ENCODE results near the gene NLRP10.
"Not testable (repeated sequence)": the region's sequence is repeated elsewhere in the genome, so short reads cannot be mapped to it uniquely, and the experiment has no call there.

The NLRP10 gene

DNA sequence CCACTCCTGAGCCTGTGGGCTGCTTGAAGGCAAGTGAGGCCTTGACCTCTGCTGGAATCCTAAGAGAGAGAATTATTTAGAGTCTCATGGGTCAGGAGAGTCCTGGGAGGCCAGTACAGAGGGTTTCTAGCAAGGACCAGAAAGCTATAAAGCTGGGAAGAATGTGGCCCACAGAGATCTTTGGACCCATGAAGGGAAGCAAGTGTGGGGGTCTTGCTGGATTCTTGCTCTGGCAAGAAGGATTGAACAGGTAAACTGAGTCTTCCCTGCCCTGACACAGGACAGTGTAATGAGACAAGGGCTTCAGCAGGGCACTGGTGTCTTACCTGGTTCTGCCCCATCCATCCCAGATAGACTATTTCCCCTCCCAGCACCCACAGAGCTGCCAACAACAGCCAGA is 40.3 kb upstream of the NLRP10 start:
- H3K4me3 ChIP-seq (ENCODE audit: low read depth, low read length): no peak overlapping the region
- no peak for DNase-seq (ENCODE audit: low read depth)
- no peak for TF ChIP-seq CTCF (IDR thresholded peaks at IDR 0.05; ENCODE audit: insufficient read depth, low read depth, low read length, missing control alignments)

DNA sequence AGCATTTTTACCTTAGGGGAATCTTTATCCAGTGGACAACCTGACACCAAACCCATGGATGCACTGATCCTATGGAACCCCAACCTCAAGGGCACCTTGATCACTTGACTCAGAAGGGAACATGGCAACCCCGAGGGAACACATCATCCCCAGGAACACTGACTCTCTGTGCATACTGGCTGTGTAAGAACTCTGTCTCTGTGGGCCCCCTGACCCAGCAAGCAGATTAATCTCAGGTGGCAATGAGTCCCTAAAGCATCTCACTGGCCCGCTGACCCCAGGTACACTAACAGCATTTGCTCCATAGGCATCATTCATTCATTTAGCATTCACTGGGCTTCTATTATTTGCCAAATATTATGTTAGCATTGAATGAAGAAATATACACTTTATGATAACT is 38.8 kb upstream of the NLRP10 start:
- H3K4me3 ChIP-seq (ENCODE audit: low read depth, low read length): no peak overlapping the region
- no peak for TF ChIP-seq CTCF (IDR thresholded peaks at IDR 0.05; ENCODE audit: insufficient read depth, low read depth, low read length, missing control alignments)
- DNase-seq (ENCODE audit: low read depth): no peak

- DNase-seq (ENCODE audit: low read depth): no peak
- TF ChIP-seq CTCF (IDR thresholded peaks at IDR 0.05; ENCODE audit: insufficient read depth, low read depth, low read length, missing control alignments): no peak
- H3K4me3 ChIP-seq (ENCODE audit: low read depth, low read length): no peak overlapping the region
These were observed 37.9 kb upstream of the NLRP10 start for GRCh38 chr11:8003187-8003586.

DNA sequence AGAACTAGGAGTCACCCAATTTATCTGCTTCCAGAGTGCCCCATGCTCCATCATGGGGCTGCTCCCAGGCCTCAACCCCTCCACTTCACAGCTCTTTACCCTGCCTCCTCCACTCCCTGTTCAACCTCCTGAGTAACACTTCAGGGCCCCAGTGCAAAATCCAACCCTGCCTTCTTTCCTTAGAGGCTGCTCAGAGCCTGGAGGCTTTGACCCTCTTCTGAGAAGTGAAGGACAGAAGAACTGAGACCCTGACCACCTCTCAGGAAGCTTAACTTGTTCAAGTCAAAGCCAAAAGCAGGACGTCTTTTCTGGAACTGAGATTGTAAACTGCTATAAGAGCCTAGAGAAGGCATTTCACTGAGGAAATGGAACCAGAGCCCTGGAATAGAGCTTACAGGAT is 37.4 kb upstream of the NLRP10 start:
- no peak overlapping the region for H3K4me3 ChIP-seq (ENCODE audit: low read depth, low read length)
- no peak for DNase-seq (ENCODE audit: low read depth)
- no peak for TF ChIP-seq CTCF (IDR thresholded peaks at IDR 0.05; ENCODE audit: insufficient read depth, low read depth, low read length, missing control alignments)

DNA sequence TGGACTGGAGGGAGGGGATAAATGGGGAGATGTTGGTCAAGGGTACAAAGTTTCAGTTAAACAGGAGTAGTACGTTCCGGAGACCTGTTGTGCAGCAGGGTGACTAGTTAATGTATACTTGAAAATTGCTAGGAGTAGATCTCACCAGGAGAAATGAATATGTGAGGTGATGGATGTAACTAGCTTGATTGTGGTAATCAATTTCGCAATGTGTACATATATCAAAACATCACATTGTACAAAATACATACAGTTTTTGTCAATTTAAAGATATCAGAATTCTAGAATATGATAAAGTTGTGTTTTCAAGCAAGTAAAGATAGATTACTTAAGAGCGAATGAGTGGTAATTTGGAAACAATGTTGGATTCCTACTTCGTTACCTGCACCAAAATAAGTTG is 35.1 kb upstream of the NLRP10 start:
- no peak for TF ChIP-seq CTCF (IDR thresholded peaks at IDR 0.05; ENCODE audit: insufficient read depth, low read depth, low read length, missing control alignments)
- no peak for DNase-seq (ENCODE audit: low read depth)
- H3K4me3 ChIP-seq (ENCODE audit: low read depth, low read length): no peak overlapping the region

GRCh38 chr11:7999795-8000194 is 34.5 kb upstream of the NLRP10 start:
- TF ChIP-seq CTCF (IDR thresholded peaks at IDR 0.05; ENCODE audit: insufficient read depth, low read depth, low read length, missing control alignments): no peak
- H3K4me3 ChIP-seq (ENCODE audit: low read depth, low read length): no peak overlapping the region
- DNase-seq (ENCODE audit: low read depth): no peak

DNA sequence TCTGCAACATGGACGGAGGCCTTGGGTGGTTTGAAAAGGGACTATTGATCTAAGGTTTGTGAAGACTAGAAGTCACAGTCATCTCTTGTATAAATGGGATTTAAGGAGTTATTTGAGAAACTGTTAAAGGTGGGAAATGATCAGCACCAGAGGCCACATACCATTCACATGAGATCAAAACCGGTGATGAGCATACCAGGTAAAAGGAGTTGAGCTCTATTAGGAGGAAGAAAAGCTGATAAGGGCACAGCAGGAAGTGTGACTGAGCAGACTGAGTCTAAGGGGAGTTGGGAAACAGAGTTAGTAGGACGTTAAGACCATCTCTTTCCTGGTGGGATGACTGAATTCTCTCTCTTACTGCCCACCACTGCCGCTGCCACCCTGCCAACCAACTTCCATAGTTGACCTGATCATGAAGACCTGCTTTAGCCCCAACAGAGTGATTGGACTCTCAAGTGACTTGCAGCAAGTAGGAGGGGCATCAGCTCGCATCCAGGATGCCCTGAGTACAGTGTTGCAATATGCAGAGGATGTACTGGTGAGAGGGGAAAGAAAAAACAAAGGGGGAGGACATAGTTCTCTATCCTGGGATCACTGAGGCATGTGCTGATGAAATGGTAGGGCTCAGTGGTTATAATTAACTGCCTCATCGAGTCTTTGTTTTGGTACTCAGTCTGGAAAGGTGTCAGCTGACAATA is 29.5 kb upstream of the NLRP10 start:
- no peak overlapping the region for H3K4me3 ChIP-seq (ENCODE audit: low read depth, low read length)
- TF ChIP-seq CTCF (IDR thresholded peaks at IDR 0.05; ENCODE audit: insufficient read depth, low read depth, low read length, missing control alignments): no peak
- no peak for DNase-seq (ENCODE audit: low read depth)

- H3K4me3 ChIP-seq (ENCODE audit: low read depth, low read length): peak overlapping the region; percentile 78
- DNase-seq (ENCODE audit: low read depth): not testable (repeated sequence)
These were observed 22.3 kb upstream of the NLRP10 start for GRCh38 chr11:7987560-7987883.
